SK-N-SH treated with all-trans-retinoic acid at 6 μM for 48 hours (cell line): ENCODE measurements around the gene UBR3.

Source experiments
- ATAC-seq: fragments of 200-7000 bp; cut with Tn5 transposase; 3 replicates; pipeline ENCODE4 v1.9.1; 2020; ENCODE audit warnings: mild to moderate bottlenecking, moderate library complexity
- ARNTL ChIP-seq: fragments of 450-650 bp; formaldehyde crosslinking; IDR thresholded peaks from 2 replicates; pipeline ENCODE4 v1.5.0; 2020; ENCODE audit warnings: low read depth, mild to moderate bottlenecking, moderate library complexity, borderline replicate concordance
- BACH2 ChIP-seq: fragments of 250-450 bp; sonication (Bioruptor Pico); IDR thresholded peaks from 2 replicates; pipeline ENCODE4 v1.9.0; 2021; ENCODE audit warnings: mild to moderate bottlenecking, borderline replicate concordance
- CREB5 ChIP-seq: fragments of 250-450 bp; sonication (Bioruptor Pico); IDR thresholded peaks from 2 replicates; pipeline ENCODE4 v1.5.1; 2020; ENCODE audit warnings: low read depth, mild to moderate bottlenecking, moderate library complexity
- CSDC2 ChIP-seq: fragments of 250-450 bp; sonication (Bioruptor Pico); IDR thresholded peaks from 2 replicates; pipeline ENCODE4 v1.5.0; 2020; ENCODE audit warnings: mild to moderate bottlenecking, moderate library complexity
- CSRNP3 ChIP-seq: fragments of 250-450 bp; sonication (Bioruptor Pico); IDR thresholded peaks from 2 replicates; pipeline ENCODE4 v1.5.1; 2021; ENCODE audit warnings: mild to moderate bottlenecking, moderate library complexity
- ESRRG ChIP-seq: fragments of 250-450 bp; sonication (Bioruptor Pico); IDR thresholded peaks from 2 replicates; pipeline ENCODE4 v1.6.1; 2021; ENCODE audit warnings: mild to moderate bottlenecking
- ISL1 ChIP-seq: fragments of 250-450 bp; sonication (Bioruptor Pico); IDR thresholded peaks from 2 replicates; pipeline ENCODE4 v2.1.2; 2022; ENCODE audit warnings: mild to moderate bottlenecking, moderate library complexity
- OSR1 ChIP-seq: fragments of 250-450 bp; sonication (Bioruptor Pico); IDR thresholded peaks from 2 replicates; pipeline ENCODE4 v1.8.0; 2022; ENCODE audit warnings: moderate library complexity, mild to moderate bottlenecking, inconsistent platforms
- PATZ1 ChIP-seq: fragments of 250-450 bp; sonication (Bioruptor Pico); IDR thresholded peaks from 2 replicates; pipeline ENCODE4 v1.8.0; 2020; ENCODE audit warnings: mild to moderate bottlenecking, moderate library complexity, borderline replicate concordance
- POU6F1 ChIP-seq: fragments of 250-450 bp; sonication (Bioruptor Pico); IDR thresholded peaks from 2 replicates; pipeline ENCODE4 v1.8.0; 2021; ENCODE audit warnings: low read depth, mild to moderate bottlenecking, moderate library complexity, borderline replicate concordance
- PPARA ChIP-seq: fragments of 250-450 bp; sonication (Bioruptor Pico); IDR thresholded peaks from 2 replicates; pipeline ENCODE4 v1.5.0; 2020; ENCODE audit warnings: mild to moderate bottlenecking, borderline replicate concordance
- RARB ChIP-seq: fragments of 250-450 bp; sonication (Bioruptor Pico); IDR thresholded peaks from 2 replicates; pipeline ENCODE4 v1.8.0; 2021; ENCODE audit warnings: mild to moderate bottlenecking, moderate library complexity
- SNAI2 ChIP-seq: fragments of 250-450 bp; sonication (Bioruptor Pico); IDR thresholded peaks from 2 replicates; pipeline ENCODE4 v1.5.0; 2020; ENCODE audit warnings: mild to moderate bottlenecking, moderate library complexity
- TCF4 ChIP-seq: fragments of 250-450 bp; sonication (Bioruptor Pico); IDR thresholded peaks from 2 replicates; pipeline ENCODE4 v1.8.0; 2021; ENCODE audit warnings: mild to moderate bottlenecking, moderate library complexity, borderline replicate concordance
- TSHZ2 ChIP-seq: fragments of 250-450 bp; sonication (Bioruptor Pico); IDR thresholded peaks from 2 replicates; pipeline ENCODE4 v1.5.0; 2020; ENCODE audit warnings: mild to moderate bottlenecking, moderate library complexity
- ZC3H10 ChIP-seq: fragments of 250-450 bp; sonication (Bioruptor Pico); IDR thresholded peaks from 2 replicates; pipeline ENCODE4 v1.5.1; 2021; ENCODE audit warnings: mild to moderate bottlenecking, moderate library complexity
- ZFP3 ChIP-seq: fragments of 250-450 bp; sonication (Bioruptor Pico); IDR thresholded peaks from 2 replicates; pipeline ENCODE4 v1.5.0; 2020; ENCODE audit warnings: mild to moderate bottlenecking, moderate library complexity
- ZFP30 ChIP-seq: fragments of 450-650 bp; formaldehyde crosslinking; IDR thresholded peaks from 2 replicates; pipeline ENCODE4 v1.5.0; 2022; ENCODE audit warnings: mild to moderate bottlenecking, moderate library complexity
- ZNF565 ChIP-seq: fragments of 450-650 bp; formaldehyde crosslinking; conservative IDR thresholded peaks from 2 replicates; pipeline ENCODE4 v1.5.0; 2020; ENCODE audit warnings: low read depth, mild to moderate bottlenecking, moderate library complexity
- ZNF70 ChIP-seq: fragments of 450-650 bp; formaldehyde crosslinking; IDR thresholded peaks from 2 replicates; pipeline ENCODE4 v1.5.0; 2020; ENCODE audit warnings: mild to moderate bottlenecking, moderate library complexity
- ZNF8 ChIP-seq: fragments of 450-650 bp; formaldehyde crosslinking; IDR thresholded peaks from 2 replicates; pipeline ENCODE4 v1.5.0; 2020; ENCODE audit warnings: mild to moderate bottlenecking, moderate library complexity

UBR3 gene

DNA sequence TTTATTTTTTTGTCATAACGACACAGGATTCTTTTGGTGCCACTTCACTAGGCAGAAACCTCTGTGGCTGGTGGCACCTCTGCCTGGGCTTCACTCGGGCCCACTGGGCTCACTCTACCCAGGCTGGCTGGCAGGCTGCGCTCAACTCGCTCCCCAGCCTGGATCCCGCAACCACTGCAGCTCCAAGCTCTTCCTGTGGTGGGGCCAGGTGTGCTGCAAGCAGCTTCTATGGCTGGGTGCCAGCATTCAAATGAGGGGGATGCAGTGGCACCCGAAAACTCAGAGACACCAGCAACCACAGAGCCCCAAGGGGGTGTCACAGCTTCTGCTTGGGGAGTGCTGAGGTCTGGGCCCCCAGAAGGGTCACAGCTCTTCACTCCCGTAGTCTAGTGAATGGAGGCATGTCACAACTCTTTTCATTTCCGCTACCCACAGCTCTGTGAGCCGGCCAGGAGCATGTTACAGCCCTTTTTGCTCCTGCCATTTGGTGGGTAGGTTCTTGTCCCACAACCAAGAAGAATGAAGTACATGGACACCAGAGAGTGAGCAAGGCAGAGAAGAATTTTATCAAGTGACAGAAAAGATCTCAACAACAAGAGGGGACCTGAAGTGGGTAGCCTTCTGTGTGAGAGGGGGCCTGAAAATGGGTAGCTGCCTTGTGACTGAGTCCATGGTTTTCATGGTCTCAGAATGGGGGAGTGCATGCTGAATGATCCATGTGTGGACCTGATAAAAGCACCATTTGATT is 170.1 kb downstream of the UBR3 start:
- ATAC-seq: no peak
- TF ChIP-seq ZNF8 (CRISPR knock-in tag) (no peak), ZNF565 (CRISPR knock-in tag) (no peak), TCF4 (CRISPR knock-in tag) (no peak), CSDC2 (CRISPR knock-in tag) (no peak), ISL1 (CRISPR knock-in tag) (no peak), RARB (CRISPR knock-in tag) (no peak), ZC3H10 (CRISPR knock-in tag) (no peak), ZFP30 (CRISPR knock-in tag) (no peak), BACH2 (no peak)

DNA sequence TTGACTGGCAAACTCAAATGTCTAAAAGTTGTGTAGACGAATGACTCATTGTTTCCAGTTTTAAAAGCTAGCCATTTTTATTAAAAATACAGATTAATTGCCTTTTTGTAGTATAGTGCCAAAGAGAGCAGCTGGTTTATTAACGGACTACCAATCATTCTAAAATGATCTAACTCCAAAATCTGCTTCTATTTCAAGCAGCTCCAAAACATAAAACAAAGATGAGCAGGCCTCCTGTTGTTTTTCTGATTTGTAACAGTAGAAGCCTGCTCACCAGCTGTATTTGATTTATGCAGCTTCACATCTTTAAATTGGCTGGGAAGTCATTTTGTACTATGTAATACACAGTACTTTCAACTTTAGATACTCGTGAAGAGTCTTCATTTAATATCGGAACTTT is 171.8 kb downstream of the UBR3 start:
- ATAC-seq: peak; percentile 92

GRCh38 chr2:170002096-170002495 is 174.8 kb downstream of the UBR3 start:
- ATAC-seq: no peak
- TF ChIP-seq ZFP30 (CRISPR knock-in tag): no peak
- TF ChIP-seq ISL1 (CRISPR knock-in tag): no peak
- no peak for TF ChIP-seq SNAI2 (CRISPR knock-in tag)
- TF ChIP-seq ZFP3 (CRISPR knock-in tag): no peak
- no peak for TF ChIP-seq TCF4 (CRISPR knock-in tag)
- TF ChIP-seq OSR1 (CRISPR knock-in tag): no peak
- TF ChIP-seq CREB5 (CRISPR knock-in tag): no peak
- no peak for TF ChIP-seq ZNF70 (CRISPR knock-in tag)
- no peak for TF ChIP-seq CSRNP3 (CRISPR knock-in tag)
- TF ChIP-seq POU6F1 (CRISPR knock-in tag): no peak
- TF ChIP-seq ZNF8 (CRISPR knock-in tag): no peak
- TF ChIP-seq ARNTL (CRISPR knock-in tag): no peak
- no peak for TF ChIP-seq BACH2
- no peak for TF ChIP-seq PPARA
- no peak for TF ChIP-seq PATZ1 (CRISPR knock-in tag)
- no peak for TF ChIP-seq CSDC2 (CRISPR knock-in tag)
- TF ChIP-seq ESRRG (CRISPR knock-in tag): no peak

More for the DNA sequence above, 171.8 kb downstream of the UBR3 start:
- TF ChIP-seq ZNF8 (CRISPR knock-in tag) (no peak), SNAI2 (CRISPR knock-in tag) (no peak), TSHZ2 (no peak), TCF4 (CRISPR knock-in tag) (peak; percentile 41; the same call in 1 of the 2 replicates), ISL1 (CRISPR knock-in tag) (peak; percentile 22; the same call in 1 of the 2 replicates)
